Measurements from ENCODE around the gene DCUN1D4. TPM values are rescaled to one million over a fixed set of nuclear protein-coding genes. Genes with fewer than 3 reads are reported as not detected.

DCUN1D4 gene
- total RNA-seq, 2 donors from 2014 or later, result 23.0 to 49.1 TPM

- Histone ChIP-seq H3K4me3 (no peak overlapping the region), H3K27me3 (replicated peaks; ENCODE audit: insufficient read depth) (no peaks in the 10 kb centered on the region), H3K4me1 (replicated peaks) (no peaks in the 10 kb centered on the region), H3K27ac (no peak overlapping the region), H3K9me3 (no peaks in the 10 kb centered on the region), H3K36me3 (no peaks in the 10 kb centered on the region)
- no peak for DNase-seq (ENCODE audit: low spot score)
- intact Hi-C loops (cut with DNase I), result no loop called here
- 25% methylated on average over 4 of the region's 4 CpGs for WGBS
- no peak for TF ChIP-seq POLR2AphosphoS5 (IDR thresholded peaks at IDR 0.05)
- no peak for TF ChIP-seq CTCF (IDR thresholded peaks at IDR 0.05)
- no peak for TF ChIP-seq POLR2A (IDR thresholded peaks at IDR 0.05)
These were observed 16.6 kb downstream of the DCUN1D4 start for GRCh38 chr4:51859476-51860031.

- Histone ChIP-seq H3K4me1 (replicated peaks) (no peaks in the 10 kb centered on the region), H3K9me3 (no peaks in the 10 kb centered on the region), H3K27me3 (replicated peaks; ENCODE audit: insufficient read depth) (no peaks in the 10 kb centered on the region), H3K4me3 (no peak overlapping the region), H3K36me3 (peaks cover 0 to 3% of the 10 kb centered on the region in 2 donors), H3K27ac (no peak overlapping the region)
- TF ChIP-seq CTCF (IDR thresholded peaks at IDR 0.05), result no peak
- intact Hi-C loops (cut with DNase I), result no loop called here
- WGBS, result 71% methylated on average over 1 of the region's 1 CpG
- DNase-seq (ENCODE audit: low spot score), result no peak
These were observed 19.2 kb downstream of the DCUN1D4 start for GRCh38 chr4:51862199-51862598.

- Histone ChIP-seq H3K36me3 (peaks cover 0 to 3% of the 10 kb centered on the region in 2 donors), H3K4me3 (no peak overlapping the region), H3K4me1 (replicated peaks) (no peaks in the 10 kb centered on the region), H3K27me3 (replicated peaks; ENCODE audit: insufficient read depth) (no peaks in the 10 kb centered on the region), H3K9me3 (no peaks in the 10 kb centered on the region), H3K27ac (no peak overlapping the region)
- DNase-seq (ENCODE audit: low spot score), result no peak
- 98% methylated on average over 1 of the region's 1 CpG for WGBS
- TF ChIP-seq POLR2A (IDR thresholded peaks at IDR 0.05), result no peak
- TF ChIP-seq POLR2AphosphoS5 (IDR thresholded peaks at IDR 0.05), result no peak
- no peak for TF ChIP-seq CTCF (IDR thresholded peaks at IDR 0.05)
- intact Hi-C loops (cut with DNase I), result no loop called here
These were observed 19.8 kb downstream of the DCUN1D4 start for GRCh38 chr4:51862781-51863180.

- H3K27me3 ChIP-seq (replicated peaks; ENCODE audit: insufficient read depth), result no peaks in the 10 kb centered on the region
- H3K27ac ChIP-seq, result no peak overlapping the region
- no peaks in the 10 kb centered on the region for H3K4me1 ChIP-seq (replicated peaks)
- H3K36me3 ChIP-seq, result peaks cover 0 to 3% of the 10 kb centered on the region in 2 donors
- DNase-seq (ENCODE audit: low spot score), result no peak
- H3K4me3 ChIP-seq, result no peak overlapping the region
- TF ChIP-seq CTCF (IDR thresholded peaks at IDR 0.05) (no peak), POLR2A (IDR thresholded peaks at IDR 0.05) (no peak), POLR2AphosphoS5 (IDR thresholded peaks at IDR 0.05) (no peak)
- 95% methylated on average over 1 of the region's 1 CpG for WGBS
- intact Hi-C loops (cut with DNase I), result no loop called here
- H3K9me3 ChIP-seq, result no peaks in the 10 kb centered on the region
These were observed 22.8 kb downstream of the DCUN1D4 start for GRCh38 chr4:51865717-51866116.

GRCh38 chr4:51866835-51867234 is 23.9 kb downstream of the DCUN1D4 start:
- no peaks in the 10 kb centered on the region for H3K27me3 ChIP-seq (replicated peaks; ENCODE audit: insufficient read depth)
- DNase-seq (ENCODE audit: low spot score), result no peak
- TF ChIP-seq POLR2A (IDR thresholded peaks at IDR 0.05), result no peak
- TF ChIP-seq POLR2AphosphoS5 (IDR thresholded peaks at IDR 0.05), result no peak
- no peak for TF ChIP-seq CTCF (IDR thresholded peaks at IDR 0.05)
- no peaks in the 10 kb centered on the region for H3K9me3 ChIP-seq
- H3K4me1 ChIP-seq (replicated peaks), result no peaks in the 10 kb centered on the region
- intact Hi-C loops (cut with DNase I), result no loop called here
- WGBS, result 91% methylated on average over 7 of the region's 7 CpGs
- no peak overlapping the region for H3K4me3 ChIP-seq
- peaks cover 0 to 3% of the 10 kb centered on the region in 2 donors for H3K36me3 ChIP-seq
- no peak overlapping the region for H3K27ac ChIP-seq
